ENCODE data around the gene TSHZ2. TPM values are rescaled to one million over a fixed set of nuclear protein-coding genes. Genes with fewer than 3 reads are reported as not detected.

Gene TSHZ2
- total and polyA plus RNA-seq, 11 donors: 1.8 to 12.1 (median 3.7) TPM

DNA sequence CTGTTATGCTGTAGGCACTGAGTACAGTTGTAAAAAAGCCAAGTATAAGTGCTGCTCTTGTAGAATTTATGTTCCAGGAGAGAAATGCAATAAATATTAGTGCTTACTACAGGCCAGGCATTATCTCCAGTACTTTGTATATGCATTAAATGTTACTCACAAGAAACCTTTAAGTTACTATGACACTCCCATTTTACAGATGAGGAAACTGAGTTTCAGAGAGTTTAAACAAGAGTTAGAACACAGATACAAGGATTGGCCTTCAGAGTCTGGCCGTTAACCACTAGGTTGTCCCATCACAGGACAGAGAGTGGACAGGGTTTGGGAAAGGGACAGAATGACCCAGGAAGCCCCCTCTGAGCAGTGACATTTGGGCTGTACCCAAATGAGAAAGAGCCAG lies 347.0 kb downstream of the TSHZ2 start:
- Histone ChIP-seq H3K36me3 (no peaks in the 10 kb centered on the region), H3K27ac (no peak overlapping the region), H3K4me3 (no peak overlapping the region), H3K4me1 (peaks cover 0 to 3% (median 0%) of the 10 kb centered on the region in 12 donors), H3K9me3 (no peaks in the 10 kb centered on the region), H3K27me3 (no peaks in the 10 kb centered on the region)
- DNase-seq: no peak
- ATAC-seq: no peak
- 77 to 99% (median 91%) methylated on average over 1 of the region's 1 CpG for WGBS, 4 donors
- TF ChIP-seq, protein P1, sequence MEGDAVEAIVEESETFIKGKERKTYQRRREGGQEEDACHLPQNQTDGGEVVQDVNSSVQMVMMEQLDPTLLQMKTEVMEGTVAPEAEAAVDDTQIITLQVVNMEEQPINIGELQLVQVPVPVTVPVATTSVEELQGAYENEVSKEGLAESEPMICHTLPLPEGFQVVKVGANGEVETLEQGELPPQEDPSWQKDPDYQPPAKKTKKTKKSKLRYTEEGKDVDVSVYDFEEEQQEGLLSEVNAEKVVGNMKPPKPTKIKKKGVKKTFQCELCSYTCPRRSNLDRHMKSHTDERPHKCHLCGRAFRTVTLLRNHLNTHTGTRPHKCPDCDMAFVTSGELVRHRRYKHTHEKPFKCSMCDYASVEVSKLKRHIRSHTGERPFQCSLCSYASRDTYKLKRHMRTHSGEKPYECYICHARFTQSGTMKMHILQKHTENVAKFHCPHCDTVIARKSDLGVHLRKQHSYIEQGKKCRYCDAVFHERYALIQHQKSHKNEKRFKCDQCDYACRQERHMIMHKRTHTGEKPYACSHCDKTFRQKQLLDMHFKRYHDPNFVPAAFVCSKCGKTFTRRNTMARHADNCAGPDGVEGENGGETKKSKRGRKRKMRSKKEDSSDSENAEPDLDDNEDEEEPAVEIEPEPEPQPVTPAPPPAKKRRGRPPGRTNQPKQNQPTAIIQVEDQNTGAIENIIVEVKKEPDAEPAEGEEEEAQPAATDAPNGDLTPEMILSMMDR (IDR thresholded peaks at IDR 0.05): no peak
- no peak for TF ChIP-seq POLR2A (IDR thresholded peaks at IDR 0.05)
- intact Hi-C loops (cut with DNase I): no loop called here

DNA sequence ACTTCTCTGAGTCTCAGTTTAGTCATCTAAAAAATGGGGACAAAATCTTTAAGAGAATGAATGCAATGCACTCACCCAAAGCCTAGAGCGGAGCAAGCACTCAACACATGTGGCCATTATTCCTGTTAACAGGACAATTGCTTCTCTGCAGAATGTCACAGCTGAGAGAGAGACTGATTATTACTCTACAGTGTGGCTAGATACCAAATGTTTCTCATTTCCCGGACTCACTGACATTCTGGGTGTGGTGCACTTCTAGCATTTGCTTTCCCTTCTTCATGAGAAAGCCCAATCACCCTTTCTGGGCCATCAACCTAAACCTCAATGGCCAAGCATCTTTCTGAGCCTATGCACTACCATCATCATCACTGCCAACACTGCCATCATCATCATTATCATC lies 347.6 kb downstream of the TSHZ2 start:
- intact Hi-C loops (cut with DNase I): no loop called here

DNA sequence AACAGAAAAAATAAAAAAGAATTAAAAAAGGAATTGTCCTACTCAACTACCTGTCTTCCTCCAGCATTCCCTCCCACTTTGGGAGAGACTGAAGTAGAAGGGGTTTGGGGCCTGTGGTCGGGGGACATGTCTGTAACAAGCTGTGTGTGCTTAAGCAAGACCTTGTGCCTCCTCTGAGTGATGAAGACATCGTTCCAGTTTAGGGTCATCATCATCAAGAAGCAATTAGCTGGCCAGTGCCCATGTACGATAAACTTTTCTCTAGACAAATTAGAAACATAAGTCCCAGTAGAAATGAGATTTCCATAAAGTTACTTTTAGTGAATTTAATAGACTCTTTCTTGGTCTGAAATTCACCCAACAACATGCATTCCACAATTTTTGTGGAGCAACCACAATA lies 348.5 kb downstream of the TSHZ2 start:
- ATAC-seq (no peak), DNase-seq (no peak)

More for the DNA sequence above, 347.6 kb downstream of the TSHZ2 start:
- Histone ChIP-seq H3K4me3 (no peak overlapping the region), H3K36me3 (no peaks in the 10 kb centered on the region), H3K9me3 (no peaks in the 10 kb centered on the region), H3K27me3 (no peaks in the 10 kb centered on the region), H3K27ac (no peak overlapping the region), H3K4me1 (peaks cover 0 to 3% (median 0%) of the 10 kb centered on the region in 12 donors)
- TF ChIP-seq POLR2A (IDR thresholded peaks at IDR 0.05): no peak
- TF ChIP-seq, protein P1 (IDR thresholded peaks at IDR 0.05): no peak
- 67 to 85% (median 82%) methylated on average over 2 of the region's 2 CpGs for WGBS, 4 donors
- ATAC-seq (no peak), DNase-seq (no peak)

DNA sequence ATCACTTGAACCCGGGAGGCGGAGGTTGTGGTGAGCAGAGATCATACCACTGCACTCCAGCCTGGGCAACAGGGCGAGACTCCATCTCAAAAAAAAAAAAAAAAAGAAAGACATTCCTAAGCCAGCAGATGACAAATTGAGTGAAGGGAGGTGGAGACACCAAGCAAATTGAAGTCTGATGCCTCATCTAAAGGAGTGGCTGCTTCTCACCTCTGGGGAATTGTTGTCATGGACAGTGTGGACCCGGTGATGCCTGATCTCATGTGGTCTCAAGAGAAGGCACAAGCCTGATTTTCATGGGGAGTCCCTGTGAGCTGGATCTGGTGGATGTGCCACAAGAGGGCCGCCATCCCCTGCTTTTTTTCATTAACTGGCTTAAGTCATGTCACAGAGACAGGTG lies 349.4 kb downstream of the TSHZ2 start:
- no peak for ATAC-seq
- intact Hi-C loops (cut with DNase I): no loop called here
- H3K27ac ChIP-seq: no peak overlapping the region
- no peaks in the 10 kb centered on the region for H3K36me3 ChIP-seq
- no peak for DNase-seq
- H3K27me3 ChIP-seq: no peaks in the 10 kb centered on the region
- no peak for TF ChIP-seq POLR2A (IDR thresholded peaks at IDR 0.05)
- TF ChIP-seq, protein P1 (IDR thresholded peaks at IDR 0.05): no peak
- H3K9me3 ChIP-seq: no peaks in the 10 kb centered on the region
- H3K4me1 ChIP-seq: peaks cover 0 to 3% (median 0%) of the 10 kb centered on the region in 12 donors
- WGBS, 4 donors: 92 to 97% (median 95%) methylated on average over 5 of the region's 5 CpGs
- H3K4me3 ChIP-seq: no peak overlapping the region

More for the DNA sequence above, 348.5 kb downstream of the TSHZ2 start:
- H3K4me1 ChIP-seq: peaks cover 0 to 3% (median 0%) of the 10 kb centered on the region in 12 donors
- WGBS, 4 donors: 79 to 92% (median 89%) methylated on average over 3 of the region's 3 CpGs
- no peak overlapping the region for H3K27ac ChIP-seq
- H3K36me3 ChIP-seq: no peaks in the 10 kb centered on the region
- no peak overlapping the region for H3K4me3 ChIP-seq
- H3K9me3 ChIP-seq: no peaks in the 10 kb centered on the region
- no peaks in the 10 kb centered on the region for H3K27me3 ChIP-seq
- TF ChIP-seq POLR2A (IDR thresholded peaks at IDR 0.05): no peak
- TF ChIP-seq, protein P1 (IDR thresholded peaks at IDR 0.05): no peak
- intact Hi-C loops (cut with DNase I): no loop called here

Data from heart left ventricle (tissue), 16 donors.